Testis (tissue), 3 donors: ENCODE measurements around the gene EEF2K. TPM values are rescaled to one million over a fixed set of nuclear protein-coding genes. Genes with fewer than 3 reads are reported as not detected.

ENCODE experiments used
- DNase-seq: peaks from one replicate; pipeline ENCODE4 v3.0.0-alpha.2; 2019
- H3K27ac ChIP-seq, 2 donors: fragments of 200-600 bp; sonication (generic); one replicate each; pipeline ENCODE4 v1.5.1; 2019
- H3K27me3 ChIP-seq: fragments of 200-600 bp; sonication (generic); one replicate; pipeline ENCODE4 v1.5.1; 2019
- H3K36me3 ChIP-seq: fragments of 200-600 bp; sonication (generic); one replicate; pipeline ENCODE4 v1.5.1; 2017; ENCODE audit warnings: low read depth; ENCODE audit errors: missing control alignments
- H3K4me1 ChIP-seq: fragments of 200-600 bp; sonication (generic); one replicate; pipeline ENCODE4 v1.5.1; 2019
- H3K4me3 ChIP-seq, 2 donors: fragments of 200-600 bp; sonication (generic); one replicate each; pipeline ENCODE4 v1.5.1; 2017 to 2019
- H3K9me3 ChIP-seq: fragments of 200-600 bp; sonication (generic); one replicate; pipeline ENCODE4 v1.5.1; 2017
- POLR2A ChIP-seq: fragments of 450-650 bp; IDR thresholded peaks from one replicate; pipeline ENCODE4 v1.6.1; 2017; ENCODE audit warnings: antibody characterized with exemption, mild to moderate bottlenecking, moderate library complexity
- WGBS, 2 donors: methylation state at CpG; one replicate each; pipeline ENCODE4 v1.1.5; 2018; 5-methylcytosine and 5-hydroxymethylcytosine counted together
- intact Hi-C: fragments of 100-400 bp; cut with DNase I; formaldehyde crosslinking; loops from one replicate; pipeline ENCODE4 v1.15.1; 2023; ENCODE audit warnings: low total_unique reads
- polyA plus RNA-seq: library from polyadenylated mRNA; stranded (reverse); fragments of 350-450 nt; fragmentation: Illumina TruSeq; extraction: RNeasy Lipid Tissue Mini Kit (QIAGEN cat#74804); gene quantifications from one replicate; pipeline ENCODE4 v1.2.3, GENCODE V29; 2014; ENCODE audit warnings: low read depth, low replicate concordance; ENCODE audit not compliant: insufficient read depth
- total RNA-seq, 2 donors: library from RNA; depleted of rRNA; stranded (reverse); fragments of >200 nt; gene quantifications; one replicate each; pipeline ENCODE4 v1.2.3, GENCODE V29; 2016
- TF ChIP-seq, protein P1 (sequence below), 3 experiments: fragments of 450-650 bp in 2 of 3; fragments of 200-600 bp in 1 of 3; sonication (generic) in 1 of 3; IDR thresholded peaks; one replicate each; pipeline ENCODE4 v1.5.1; 2016 to 2019; ENCODE audit warnings: antibody characterized with exemption in 3 of 3, mild to moderate bottlenecking in 2 of 3, moderate library complexity in 1 of 3

The EEF2K gene
- total and polyA plus RNA-seq, 3 donors from 2014 or later: 6.6 to 11.1 (median 10.2) TPM

DNA sequence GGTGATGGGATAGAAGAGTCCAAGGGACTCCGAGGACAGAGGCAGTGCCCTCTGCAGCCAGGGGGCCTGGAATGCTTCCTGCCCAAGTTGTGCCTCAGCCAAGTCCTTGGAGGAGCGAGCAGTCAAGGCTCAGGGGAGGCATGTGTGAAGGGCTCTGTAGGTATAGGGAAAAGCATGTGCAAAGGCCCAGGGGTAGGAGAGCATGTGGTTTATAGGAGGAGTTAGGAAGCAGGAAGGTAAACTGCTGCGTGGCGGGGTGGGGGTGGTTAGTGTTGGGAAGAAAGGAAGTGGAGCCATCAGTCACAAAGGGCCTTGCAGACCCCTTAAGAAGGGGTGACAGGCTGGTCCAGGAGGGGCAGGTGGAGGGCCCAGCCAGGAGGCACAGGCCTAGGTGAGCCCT is 98.3 kb downstream of the EEF2K start:
- 94 to 96% methylated on average over 4 of the region's 4 CpGs for WGBS, 2 donors
- Histone ChIP-seq H3K4me1 (no peaks in the 10 kb centered on the region), H3K9me3 (no peaks in the 10 kb centered on the region), H3K4me3 (no peak overlapping the region), H3K36me3 (no peaks in the 10 kb centered on the region), H3K27ac (no peak overlapping the region), H3K27me3 (no peaks in the 10 kb centered on the region)
- intact Hi-C loops: no loop called here
- no peak for TF ChIP-seq POLR2A
- TF ChIP-seq, protein P1, sequence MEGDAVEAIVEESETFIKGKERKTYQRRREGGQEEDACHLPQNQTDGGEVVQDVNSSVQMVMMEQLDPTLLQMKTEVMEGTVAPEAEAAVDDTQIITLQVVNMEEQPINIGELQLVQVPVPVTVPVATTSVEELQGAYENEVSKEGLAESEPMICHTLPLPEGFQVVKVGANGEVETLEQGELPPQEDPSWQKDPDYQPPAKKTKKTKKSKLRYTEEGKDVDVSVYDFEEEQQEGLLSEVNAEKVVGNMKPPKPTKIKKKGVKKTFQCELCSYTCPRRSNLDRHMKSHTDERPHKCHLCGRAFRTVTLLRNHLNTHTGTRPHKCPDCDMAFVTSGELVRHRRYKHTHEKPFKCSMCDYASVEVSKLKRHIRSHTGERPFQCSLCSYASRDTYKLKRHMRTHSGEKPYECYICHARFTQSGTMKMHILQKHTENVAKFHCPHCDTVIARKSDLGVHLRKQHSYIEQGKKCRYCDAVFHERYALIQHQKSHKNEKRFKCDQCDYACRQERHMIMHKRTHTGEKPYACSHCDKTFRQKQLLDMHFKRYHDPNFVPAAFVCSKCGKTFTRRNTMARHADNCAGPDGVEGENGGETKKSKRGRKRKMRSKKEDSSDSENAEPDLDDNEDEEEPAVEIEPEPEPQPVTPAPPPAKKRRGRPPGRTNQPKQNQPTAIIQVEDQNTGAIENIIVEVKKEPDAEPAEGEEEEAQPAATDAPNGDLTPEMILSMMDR (IDR thresholded peaks at IDR 0.05): no peak
- DNase-seq: no peak

DNA sequence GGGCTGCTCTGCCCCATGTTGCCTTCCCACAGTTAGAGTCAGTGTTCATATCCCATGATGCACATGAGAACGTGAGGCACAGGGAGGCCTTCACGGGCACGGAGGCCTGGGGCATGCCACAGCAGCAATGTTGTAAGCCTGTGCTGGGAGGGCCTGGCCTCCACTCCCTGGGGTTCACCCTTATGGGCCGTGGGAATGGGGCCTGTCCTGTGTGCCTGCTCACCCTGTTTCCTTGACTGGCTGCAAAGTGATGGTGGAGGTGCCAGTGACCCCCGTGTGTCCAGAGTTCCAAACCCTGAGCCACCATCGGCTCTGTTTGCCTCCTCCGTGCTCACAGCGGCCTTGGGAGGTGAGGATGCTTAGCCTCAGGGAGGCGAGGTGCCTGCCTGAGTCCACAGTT is 100.7 kb downstream of the EEF2K start:
- intact Hi-C loops: no loop called here
- Histone ChIP-seq H3K9me3 (no peaks in the 10 kb centered on the region), H3K4me3 (no peak overlapping the region), H3K4me1 (no peaks in the 10 kb centered on the region), H3K36me3 (no peaks in the 10 kb centered on the region), H3K27me3 (no peaks in the 10 kb centered on the region), H3K27ac (no peak overlapping the region)
- WGBS, 2 donors: 86 to 88% methylated on average over 8 to 9 of the region's 9 CpGs
- no peak for TF ChIP-seq POLR2A
- TF ChIP-seq, protein P1 (IDR thresholded peaks at IDR 0.05): no peak
- no peak for DNase-seq

DNA sequence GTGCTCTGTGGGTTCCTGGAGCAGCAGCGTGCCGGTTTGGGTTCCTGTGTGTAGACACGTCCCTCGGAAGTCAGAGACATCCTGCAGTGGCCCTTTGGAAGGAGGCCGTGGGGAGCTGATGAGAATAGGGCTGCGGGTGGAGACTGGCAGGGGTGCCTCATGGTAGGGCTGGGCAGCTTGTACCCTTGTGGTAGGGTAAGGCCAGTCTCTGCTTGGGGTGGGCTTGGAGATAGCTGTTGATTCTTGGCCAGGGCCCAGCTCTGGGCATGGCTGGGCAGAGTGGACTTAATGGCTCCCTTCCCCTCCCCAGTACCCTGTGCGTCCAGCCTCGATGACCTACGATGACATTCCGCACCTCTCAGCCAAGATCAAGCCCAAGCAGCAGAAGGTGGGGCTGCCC is 101.8 kb downstream of the EEF2K start:
- 86 to 90% methylated on average over 4 to 10 of the region's 10 CpGs for WGBS, 2 donors
- H3K4me1 ChIP-seq: no peaks in the 10 kb centered on the region
- H3K27me3 ChIP-seq: no peaks in the 10 kb centered on the region
- no peak overlapping the region for H3K27ac ChIP-seq
- no peak overlapping the region for H3K4me3 ChIP-seq
- intact Hi-C loops: no loop called here
- no peak for TF ChIP-seq POLR2A
- TF ChIP-seq, protein P1 (IDR thresholded peaks at IDR 0.05): no peak
- no peaks in the 10 kb centered on the region for H3K36me3 ChIP-seq
- no peaks in the 10 kb centered on the region for H3K9me3 ChIP-seq
- no peak for DNase-seq

DNA sequence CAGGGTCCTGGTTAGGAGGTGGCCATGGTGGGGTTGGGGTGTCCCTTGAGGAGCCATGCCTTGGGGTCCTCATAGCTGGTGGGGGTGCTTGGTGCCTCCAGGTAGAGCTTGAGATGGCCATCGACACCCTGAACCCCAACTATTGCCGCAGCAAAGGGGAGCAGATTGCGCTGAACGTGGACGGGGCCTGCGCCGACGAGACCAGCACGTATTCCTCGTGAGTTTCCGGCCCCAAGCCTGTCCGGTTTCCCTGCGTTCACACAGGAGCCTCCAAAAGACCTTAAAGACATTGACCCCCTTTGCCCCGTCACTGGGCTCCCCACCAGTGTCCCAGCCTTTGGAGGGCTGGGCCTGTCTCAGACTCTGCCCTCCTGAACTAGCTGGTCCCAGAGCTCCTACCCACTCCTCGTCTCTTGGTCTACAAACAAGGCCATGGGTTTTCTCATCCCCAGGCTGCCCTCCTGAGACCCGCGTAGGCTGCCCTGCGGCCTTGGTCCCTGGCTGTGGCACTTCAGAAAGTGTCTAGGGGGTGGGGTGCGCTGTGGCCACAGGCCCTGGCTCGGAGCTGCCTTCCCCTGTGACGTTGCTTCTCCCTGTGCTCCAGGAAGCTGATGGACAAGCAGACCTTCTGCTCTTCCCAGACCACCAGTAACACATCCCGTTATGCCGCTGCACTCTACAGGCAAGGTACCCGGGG is 102.9 kb downstream of the EEF2K start:
- H3K9me3 ChIP-seq: no peaks in the 10 kb centered on the region
- H3K27me3 ChIP-seq: no peaks in the 10 kb centered on the region
- no peak for DNase-seq
- intact Hi-C loops: no loop called here
- 93 to 94% methylated on average over 16 to 24 of the region's 24 CpGs for WGBS, 2 donors
- H3K27ac ChIP-seq: no peak overlapping the region
- H3K36me3 ChIP-seq: no peaks in the 10 kb centered on the region
- H3K4me3 ChIP-seq: no peak overlapping the region
- TF ChIP-seq POLR2A: no peak
- TF ChIP-seq, protein P1 (IDR thresholded peaks at IDR 0.05): no peak
- H3K4me1 ChIP-seq: no peaks in the 10 kb centered on the region

DNA sequence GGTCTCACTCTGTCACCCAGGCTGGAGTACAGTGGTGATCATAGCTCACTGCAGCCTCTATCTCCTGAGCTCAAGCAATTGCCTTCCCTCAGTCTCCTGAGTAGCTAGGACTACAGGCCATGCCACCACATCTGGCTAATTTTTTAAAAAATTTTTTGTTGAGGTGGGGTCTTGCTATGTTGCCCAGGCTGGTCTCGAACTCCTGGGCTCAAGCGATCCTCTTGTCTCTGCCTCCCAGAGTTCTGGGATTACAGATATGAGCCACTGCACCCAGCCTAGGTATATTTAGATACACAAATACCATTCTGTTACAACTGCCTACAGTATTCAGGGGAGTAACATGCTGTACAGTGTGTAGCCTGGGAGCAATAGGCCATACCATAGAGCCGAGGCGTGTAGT is 105.4 kb downstream of the EEF2K start:
- no peaks in the 10 kb centered on the region for H3K36me3 ChIP-seq
- no peak for DNase-seq
- no peaks in the 10 kb centered on the region for H3K4me1 ChIP-seq
- TF ChIP-seq POLR2A: no peak
- TF ChIP-seq, protein P1 (IDR thresholded peaks at IDR 0.05): no peak
- no peak overlapping the region for H3K27ac ChIP-seq
- intact Hi-C loops: no loop called here
- H3K27me3 ChIP-seq: no peaks in the 10 kb centered on the region
- H3K4me3 ChIP-seq: no peak overlapping the region
- H3K9me3 ChIP-seq: no peaks in the 10 kb centered on the region
- 95 to 96% methylated on average over 4 of the region's 4 CpGs for WGBS, 2 donors
